Ovary (tissue), 3 donors: Measurements from ENCODE around the gene CLPSL1.

ENCODE experiments used
- EP300 ChIP-seq: sonication (generic); formaldehyde crosslinking; IDR thresholded peaks from one replicate; pipeline ENCODE4 v1.6.1; 2017; ENCODE audit warnings: antibody characterized with exemption
- POLR2A ChIP-seq: fragments of 450-650 bp; IDR thresholded peaks from one replicate; pipeline ENCODE4 v1.6.1; 2017; ENCODE audit warnings: antibody characterized with exemption, mild to moderate bottlenecking, moderate library complexity
- TF ChIP-seq, protein P1 (sequence below), 3 donors: fragments of 450-650 bp in 2 of 3; fragments of 200-600 bp in 1 of 3; IDR thresholded peaks; one replicate each; pipeline versions ENCODE4 v1.5.1 to v1.8.0; 2016 to 2022; ENCODE audit warnings: antibody characterized with exemption in 3 of 3, mild to moderate bottlenecking in 1 of 3
- donor health status: DM: no; HTN: no; CAD: no.

DNA sequence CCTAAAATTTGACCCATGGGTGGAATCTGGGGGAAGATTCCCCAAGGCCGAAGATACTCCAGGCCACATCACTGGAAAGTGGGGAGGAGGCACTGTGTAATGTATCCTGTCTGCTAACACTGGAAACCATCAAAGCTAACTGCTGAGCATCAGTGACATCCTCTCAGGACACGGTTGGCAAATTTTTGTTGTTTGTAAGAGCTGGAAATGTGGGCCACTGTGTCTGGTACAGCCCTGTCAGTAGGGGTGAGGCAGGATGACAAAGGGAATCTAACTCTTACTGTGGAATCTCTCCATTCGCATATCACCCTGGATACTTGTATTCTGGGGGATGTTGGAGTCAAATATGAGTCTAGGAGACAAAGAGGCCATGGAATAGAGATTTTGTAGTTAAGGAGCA lies 21.4 kb upstream of the CLPSL1 start:
- TF ChIP-seq, protein P1, sequence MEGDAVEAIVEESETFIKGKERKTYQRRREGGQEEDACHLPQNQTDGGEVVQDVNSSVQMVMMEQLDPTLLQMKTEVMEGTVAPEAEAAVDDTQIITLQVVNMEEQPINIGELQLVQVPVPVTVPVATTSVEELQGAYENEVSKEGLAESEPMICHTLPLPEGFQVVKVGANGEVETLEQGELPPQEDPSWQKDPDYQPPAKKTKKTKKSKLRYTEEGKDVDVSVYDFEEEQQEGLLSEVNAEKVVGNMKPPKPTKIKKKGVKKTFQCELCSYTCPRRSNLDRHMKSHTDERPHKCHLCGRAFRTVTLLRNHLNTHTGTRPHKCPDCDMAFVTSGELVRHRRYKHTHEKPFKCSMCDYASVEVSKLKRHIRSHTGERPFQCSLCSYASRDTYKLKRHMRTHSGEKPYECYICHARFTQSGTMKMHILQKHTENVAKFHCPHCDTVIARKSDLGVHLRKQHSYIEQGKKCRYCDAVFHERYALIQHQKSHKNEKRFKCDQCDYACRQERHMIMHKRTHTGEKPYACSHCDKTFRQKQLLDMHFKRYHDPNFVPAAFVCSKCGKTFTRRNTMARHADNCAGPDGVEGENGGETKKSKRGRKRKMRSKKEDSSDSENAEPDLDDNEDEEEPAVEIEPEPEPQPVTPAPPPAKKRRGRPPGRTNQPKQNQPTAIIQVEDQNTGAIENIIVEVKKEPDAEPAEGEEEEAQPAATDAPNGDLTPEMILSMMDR (IDR thresholded peaks at IDR 0.05), result no peak
- TF ChIP-seq EP300 (no peak), POLR2A (no peak)
